Measurements from ENCODE around the gene WIPI1.
A peak's percentile ranks its signal among the peaks of the same experiment; 100 is the strongest.
"Not testable (repeated sequence)": the region's sequence is repeated elsewhere in the genome, so short reads cannot be mapped to it uniquely, and the experiment has no call there.

Gene WIPI1

GRCh38 chr17:68413597-68414560 lies 43.4 kb downstream of the WIPI1 start:
- peak; percentile 54 for DNase-seq

GRCh38 chr17:68407656-68408055 lies 49.6 kb downstream of the WIPI1 start:
- DNase-seq, result not testable (repeated sequence)

- not testable (repeated sequence) for DNase-seq
Observed at GRCh38 chr17:68403837-68404236, 53.5 kb downstream of the WIPI1 start.

- DNase-seq, result no peak
Observed at GRCh38 chr17:68403122-68403521, 54.2 kb downstream of the WIPI1 start.

- DNase-seq, result no peak
Observed at GRCh38 chr17:68401288-68401687, 56.0 kb downstream of the WIPI1 start.

- DNase-seq, result no peak
Observed at GRCh38 chr17:68400404-68400735, 56.9 kb downstream of the WIPI1 start.

GRCh38 chr17:68399638-68400403 lies 57.5 kb downstream of the WIPI1 start:
- DNase-seq, result no peak

GRCh38 chr17:68398691-68399637 lies 58.3 kb downstream of the WIPI1 start:
- DNase-seq, result no peak

GRCh38 chr17:68397108-68397536 lies 60.2 kb downstream of the WIPI1 start:
- no peak for DNase-seq

GRCh38 chr17:68396226-68397107 lies 60.8 kb downstream of the WIPI1 start:
- DNase-seq, result no peak

- no peak for DNase-seq
Observed at GRCh38 chr17:68394608-68395331, 62.5 kb downstream of the WIPI1 start.

- DNase-seq, result no peak
Observed at GRCh38 chr17:68391561-68392268, 65.6 kb downstream of the WIPI1 start.

GRCh38 chr17:68390888-68391545 lies 66.3 kb downstream of the WIPI1 start:
- no peak for DNase-seq

GRCh38 chr17:68389041-68389440 lies 68.3 kb downstream of the WIPI1 start:
- DNase-seq, result no peak

GRCh38 chr17:68387435-68388218 lies 69.7 kb downstream of the WIPI1 start:
- DNase-seq, result no peak

GRCh38 chr17:68385490-68386215 lies 71.6 kb downstream of the WIPI1 start:
- DNase-seq, result no peak

GRCh38 chr17:68384941-68385340 lies 72.4 kb downstream of the WIPI1 start:
- no peak for DNase-seq

GRCh38 chr17:68384471-68384870 lies 72.8 kb downstream of the WIPI1 start:
- no peak for DNase-seq
